ENCODE measurements around the gene NACC2.
"Not testable (repeated sequence)": the region's sequence is repeated elsewhere in the genome, so short reads cannot be mapped to it uniquely, and the experiment has no call there.

Gene NACC2

DNA sequence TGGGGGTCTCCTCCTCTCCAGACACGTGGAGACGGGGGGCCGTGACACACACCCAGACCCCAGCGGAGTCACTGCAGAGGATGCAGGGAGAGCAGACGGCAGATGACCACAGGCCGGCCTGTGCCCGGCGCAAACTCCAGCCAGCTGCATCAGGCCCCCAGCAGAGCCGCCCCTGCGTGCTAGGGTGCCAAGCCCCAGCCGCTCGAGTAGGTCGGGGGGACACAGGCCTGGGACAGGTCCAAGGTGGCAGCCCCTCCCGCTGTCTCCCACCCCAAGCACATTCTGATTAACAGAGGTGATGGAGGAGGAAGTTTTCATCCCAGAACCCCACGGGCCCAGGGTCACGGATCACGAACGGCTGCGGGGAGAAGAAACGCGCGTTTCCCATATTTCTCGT lies 14.4 kb downstream of the NACC2 start:
- DNase-seq (ENCODE audit: low spot score): no peak

DNA sequence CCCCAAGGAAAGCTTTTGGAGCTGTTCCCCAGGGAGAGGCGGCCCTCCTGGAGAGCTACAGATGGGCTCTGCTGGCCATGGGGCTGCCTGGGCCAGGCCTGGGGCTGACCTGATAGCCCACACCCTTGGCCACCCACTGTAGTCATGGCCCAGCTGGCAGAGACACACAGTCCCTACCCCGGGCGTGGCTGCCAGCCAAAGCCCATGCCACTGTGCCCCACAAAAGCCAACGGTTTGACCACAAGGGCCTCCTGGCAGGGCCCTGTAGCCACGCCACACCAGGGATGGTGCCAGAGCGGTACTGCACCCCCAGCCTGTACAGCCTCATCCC lies 15.2 kb downstream of the NACC2 start:
- no peak for DNase-seq (ENCODE audit: low spot score)

GRCh38 chr9:136079211-136079915 lies 15.7 kb downstream of the NACC2 start:
- DNase-seq (ENCODE audit: low spot score): no peak

GRCh38 chr9:136078498-136079011 lies 16.5 kb downstream of the NACC2 start:
- no peak for DNase-seq (ENCODE audit: low spot score)

DNA sequence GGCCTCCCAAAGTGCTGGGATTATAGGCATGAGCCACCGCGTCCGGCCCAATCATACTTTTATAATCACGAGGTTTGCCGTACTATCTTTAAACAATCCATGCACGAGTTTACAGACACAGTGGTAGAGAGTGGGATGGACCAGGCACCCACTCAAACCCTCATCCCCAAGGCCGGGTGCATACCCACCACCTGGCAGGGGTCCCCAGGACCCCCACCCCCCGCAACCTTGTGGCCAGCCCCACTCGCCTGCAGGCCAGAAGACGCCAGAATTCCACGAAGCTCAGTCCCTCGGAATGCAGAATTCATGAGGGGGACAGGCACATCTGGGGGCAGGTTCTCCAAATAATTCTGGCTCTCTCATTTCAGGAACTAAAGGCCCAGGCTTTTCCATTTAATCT lies 17.1 kb downstream of the NACC2 start:
- no peak for DNase-seq (ENCODE audit: low spot score)

- DNase-seq (ENCODE audit: low spot score): no peak
Measured at GRCh38 chr9:136077491-136077890, 17.6 kb downstream of the NACC2 start.

DNA sequence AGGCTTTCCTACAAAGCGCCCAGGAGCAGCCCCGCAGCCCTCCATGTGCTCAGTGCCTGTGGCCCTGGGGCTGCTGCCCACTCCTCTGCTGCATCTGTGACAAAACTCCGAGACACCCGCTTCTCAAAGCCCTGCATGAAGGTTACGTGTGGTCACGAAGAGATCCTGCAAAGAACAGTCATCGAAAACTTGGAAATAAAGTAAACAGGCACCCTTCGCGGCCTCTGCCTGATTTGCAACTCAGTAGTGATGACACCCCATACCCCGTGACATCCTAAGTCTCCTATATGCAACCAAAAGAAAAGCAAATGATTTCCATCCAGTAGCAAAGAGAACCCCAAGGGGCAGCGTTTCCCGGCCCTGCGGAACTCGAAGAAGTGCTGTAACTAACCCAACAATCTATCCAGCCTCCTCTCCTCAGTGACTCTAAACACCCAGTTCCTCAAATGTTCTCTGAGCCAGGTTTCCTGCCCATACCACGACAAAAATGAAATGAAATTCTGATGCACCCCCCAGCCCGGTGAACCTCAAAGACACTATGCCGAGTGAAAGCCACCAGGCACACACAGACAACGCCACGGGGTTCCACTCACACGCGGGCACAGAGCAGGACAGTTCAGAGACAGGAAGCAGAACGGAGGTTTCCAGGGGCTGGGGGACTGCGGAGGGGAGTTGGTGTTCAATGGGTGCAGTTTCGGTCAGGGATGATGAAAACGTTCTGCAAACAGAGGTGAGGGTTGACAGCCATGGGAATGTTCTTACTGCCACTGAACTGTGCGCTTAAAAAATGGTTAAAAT lies 19.0 kb downstream of the NACC2 start:
- no peak for DNase-seq (ENCODE audit: low spot score)

GRCh38 chr9:136075134-136075841 lies 19.8 kb downstream of the NACC2 start:
- no peak for DNase-seq (ENCODE audit: low spot score)

- no peak for DNase-seq (ENCODE audit: low spot score)
Measured at GRCh38 chr9:136074706-136075105, 20.4 kb downstream of the NACC2 start.

DNA sequence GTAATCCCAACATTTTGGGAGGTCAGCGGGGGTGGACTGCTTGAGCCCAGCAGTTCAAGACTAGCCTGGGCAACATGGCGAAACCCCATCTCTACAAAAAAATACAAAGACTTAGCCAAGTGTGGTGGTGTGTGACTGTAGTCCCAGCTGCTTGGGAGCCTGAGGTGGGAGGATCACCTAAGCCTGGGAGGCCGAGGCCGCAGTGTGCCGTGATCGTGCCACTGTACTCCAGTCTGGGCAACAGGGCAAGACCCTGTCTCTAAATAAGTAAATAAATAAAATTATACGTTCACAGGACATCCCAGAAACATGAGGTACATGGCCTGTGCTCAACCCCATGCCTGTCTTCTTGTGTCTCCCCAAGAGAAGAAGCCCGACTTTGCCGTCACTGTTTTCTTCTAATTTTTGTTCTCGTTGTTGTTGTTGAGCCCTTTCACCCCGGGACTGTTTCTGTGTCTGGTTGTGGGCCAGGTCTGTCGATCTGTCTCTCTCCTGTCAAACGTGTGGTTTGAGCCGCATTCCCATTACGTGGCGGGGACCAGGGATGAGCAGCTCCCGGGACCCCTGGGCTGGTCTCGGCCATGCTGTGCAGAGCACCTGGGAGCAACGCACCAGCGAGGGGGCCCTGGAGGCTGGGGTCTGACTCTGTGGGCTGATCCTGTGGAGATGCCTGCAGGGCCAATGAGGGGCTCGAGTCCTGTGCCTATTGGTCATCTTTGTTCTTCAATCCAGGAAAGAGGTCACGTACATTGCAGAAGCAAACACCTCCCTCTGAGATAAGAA lies 32.2 kb downstream of the NACC2 start:
- DNase-seq (ENCODE audit: low spot score): no peak

DNA sequence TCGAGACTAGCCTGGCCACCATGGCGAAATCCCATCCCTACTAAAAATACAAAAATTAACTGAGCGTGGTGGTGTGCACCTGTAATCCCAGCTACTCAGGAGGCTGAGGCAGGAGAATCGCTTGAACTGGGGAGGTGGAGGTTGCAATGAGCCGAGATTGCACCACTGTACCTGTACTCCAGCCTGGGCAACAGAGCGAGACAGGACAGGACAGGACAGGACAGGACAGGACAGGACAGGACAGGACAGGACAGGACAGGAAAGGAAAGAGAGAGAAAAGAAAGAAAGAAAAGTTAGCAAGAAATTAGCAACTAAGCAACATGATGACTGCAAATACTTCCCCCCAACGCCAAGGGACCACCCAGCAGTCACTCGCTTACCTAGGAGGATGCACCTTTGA lies 33.2 kb downstream of the NACC2 start:
- not testable (repeated sequence) for DNase-seq (ENCODE audit: low spot score)

DNA sequence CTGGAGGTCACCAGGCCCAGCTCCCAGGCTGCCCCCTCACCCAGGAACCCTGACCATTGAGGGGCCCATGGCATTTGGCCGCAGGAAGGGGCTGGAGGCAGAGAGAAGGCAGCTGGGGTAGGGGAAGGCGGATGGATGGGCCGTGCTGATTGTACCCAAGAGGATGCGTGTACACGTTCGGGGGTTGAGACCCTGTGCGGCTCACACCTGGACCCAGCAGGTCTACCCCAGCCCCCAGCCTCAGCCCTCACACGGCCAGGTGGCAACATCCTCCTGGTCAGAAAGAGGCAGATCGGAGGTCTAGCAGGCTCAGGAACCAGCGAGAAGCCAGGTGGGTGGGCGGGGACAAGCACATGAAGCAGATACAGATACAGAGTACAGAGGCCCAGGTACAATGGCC lies 33.7 kb downstream of the NACC2 start:
- DNase-seq (ENCODE audit: low spot score): no peak

- DNase-seq (ENCODE audit: low spot score): no peak
Measured at GRCh38 chr9:136060671-136061371, 34.3 kb downstream of the NACC2 start.

GRCh38 chr9:136059851-136060670 lies 35.0 kb downstream of the NACC2 start:
- DNase-seq (ENCODE audit: low spot score): no peak

- DNase-seq (ENCODE audit: low spot score): no peak
Measured at GRCh38 chr9:136059321-136059791, 35.7 kb downstream of the NACC2 start.

GRCh38 chr9:136058801-136059302 lies 36.2 kb downstream of the NACC2 start:
- no peak for DNase-seq (ENCODE audit: low spot score)

DNA sequence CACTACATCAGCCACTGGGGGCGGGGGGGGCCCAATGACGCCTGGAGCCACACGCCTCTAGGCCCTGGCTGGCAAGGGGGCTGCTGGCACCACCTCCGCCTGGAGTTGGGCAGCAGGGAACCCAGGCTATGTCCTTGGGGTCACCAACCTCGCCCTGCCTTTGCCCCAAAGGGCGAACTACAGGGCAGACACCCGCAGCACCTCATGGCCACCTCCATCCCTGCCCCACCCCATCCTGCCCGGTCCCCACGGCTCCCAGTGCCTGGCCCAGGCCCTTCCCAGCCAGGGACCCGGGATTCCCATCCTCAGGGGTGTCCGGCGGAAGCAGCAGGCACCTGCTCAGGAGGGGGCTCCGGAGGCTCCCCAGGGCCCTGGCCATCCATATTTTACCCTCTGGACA lies 37.0 kb downstream of the NACC2 start:
- no peak for DNase-seq (ENCODE audit: low spot score)

GRCh38 chr9:136057236-136058081 lies 37.6 kb downstream of the NACC2 start:
- DNase-seq (ENCODE audit: low spot score): no peak

GRCh38 chr9:136056546-136057235 lies 38.4 kb downstream of the NACC2 start:
- DNase-seq (ENCODE audit: low spot score): no peak

Measured in hematopoietic multipotent progenitor cell treated with erythropoietin and hydrocortisone succinate and interleukin-3 and kit ligand, for 15 days (in vitro differentiated cells).